ENCODE measurements around the gene TMC5.

- no peak for TF ChIP-seq CTCF (IDR thresholded peaks at IDR 0.05 in 4 of 5, conservative IDR thresholded peaks at IDR 0.05 in 1 of 5)
- TF ChIP-seq POLR2A (IDR thresholded peaks at IDR 0.05): no peak
Measured at GRCh38 chr16:19512297-19512696, 94.6 kb downstream of the TMC5 start.

Measured in gastrocnemius medialis (tissue), 4 donors.